GM12874 (cell line): Measurements from ENCODE around the gene SCARB2.

ENCODE experiments used
- CTCF ChIP-seq: IDR thresholded peaks from 2 replicates; pipeline ENCODE4 v1.5.1; 2011; ENCODE audit warnings: low read depth, mild to moderate bottlenecking, control low read depth, low read length, moderate library complexity; ENCODE audit not compliant: insufficient read depth

Gene SCARB2, protein sequence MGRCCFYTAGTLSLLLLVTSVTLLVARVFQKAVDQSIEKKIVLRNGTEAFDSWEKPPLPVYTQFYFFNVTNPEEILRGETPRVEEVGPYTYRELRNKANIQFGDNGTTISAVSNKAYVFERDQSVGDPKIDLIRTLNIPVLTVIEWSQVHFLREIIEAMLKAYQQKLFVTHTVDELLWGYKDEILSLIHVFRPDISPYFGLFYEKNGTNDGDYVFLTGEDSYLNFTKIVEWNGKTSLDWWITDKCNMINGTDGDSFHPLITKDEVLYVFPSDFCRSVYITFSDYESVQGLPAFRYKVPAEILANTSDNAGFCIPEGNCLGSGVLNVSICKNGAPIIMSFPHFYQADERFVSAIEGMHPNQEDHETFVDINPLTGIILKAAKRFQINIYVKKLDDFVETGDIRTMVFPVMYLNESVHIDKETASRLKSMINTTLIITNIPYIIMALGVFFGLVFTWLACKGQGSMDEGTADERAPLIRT

GRCh38 chr4:76213415-76214176, at the start of gene SCARB2:
SCARB2 (minus strand) TSS chr4:76213824; CDS start chr4:76213543, 281 bp downstream.
- TF ChIP-seq CTCF, result no peak

- TF ChIP-seq CTCF, result no peak
Measured at GRCh38 chr4:76260571-76260970, 46.9 kb upstream of the SCARB2 start.

GRCh38 chr4:76257824-76258223, 44.2 kb upstream of the SCARB2 start:
- no peak for TF ChIP-seq CTCF

- TF ChIP-seq CTCF, result no peak
Measured at GRCh38 chr4:76256968-76257367, 43.3 kb upstream of the SCARB2 start.

DNA sequence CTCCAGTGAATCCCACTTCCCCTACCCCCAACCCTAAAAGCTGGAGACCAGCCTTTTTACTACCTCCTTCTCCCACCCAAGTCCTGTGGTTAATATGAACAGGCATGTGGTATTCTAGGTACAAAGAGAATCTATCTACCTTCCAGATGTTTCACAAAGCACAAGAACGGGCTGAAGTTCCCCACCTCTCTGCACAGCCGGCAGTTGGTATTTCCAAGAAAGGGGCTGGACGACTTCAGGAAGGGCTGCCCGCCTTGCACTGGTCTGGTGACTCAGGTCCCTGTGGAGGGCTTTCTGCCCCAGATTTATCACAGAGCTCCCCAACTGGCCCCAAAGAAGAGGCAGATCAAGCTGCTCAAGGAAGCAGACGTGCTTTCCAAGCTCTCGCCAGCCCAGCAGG, 42.4 kb upstream of the SCARB2 start:
- TF ChIP-seq CTCF, result no peak

GRCh38 chr4:76253511-76253910, 39.9 kb upstream of the SCARB2 start:
- TF ChIP-seq CTCF, result no peak

GRCh38 chr4:76252271-76252653, 38.6 kb upstream of the SCARB2 start:
- no peak for TF ChIP-seq CTCF
